GM18505 (cell line): Measurements from ENCODE around the gene ARMH3.
"Not testable (repeated sequence)": the region's sequence is repeated elsewhere in the genome, so short reads cannot be mapped to it uniquely, and the experiment has no call there.

Experiments used
- ATAC-seq: cut with Tn5 transposase; IDR thresholded peaks from one replicate; pipeline ENCODE4 v1.9.1; 2021; ENCODE audit not compliant: unreplicated experiment
- POLR2A ChIP-seq: IDR thresholded peaks from 4 replicates; pipeline ENCODE4 v1.6.1; 2011; ENCODE audit warnings: borderline replicate concordance; ENCODE audit not compliant: insufficient read depth, insufficient read length; ENCODE audit errors: extremely low read depth

Gene ARMH3

GRCh38 chr10:101993651-101994200 lies 62.2 kb downstream of the ARMH3 start:
- no peak for ATAC-seq
- TF ChIP-seq POLR2A = no peak

GRCh38 chr10:101993221-101993620 lies 62.8 kb downstream of the ARMH3 start:
- no peak for TF ChIP-seq POLR2A
- no peak for ATAC-seq

DNA sequence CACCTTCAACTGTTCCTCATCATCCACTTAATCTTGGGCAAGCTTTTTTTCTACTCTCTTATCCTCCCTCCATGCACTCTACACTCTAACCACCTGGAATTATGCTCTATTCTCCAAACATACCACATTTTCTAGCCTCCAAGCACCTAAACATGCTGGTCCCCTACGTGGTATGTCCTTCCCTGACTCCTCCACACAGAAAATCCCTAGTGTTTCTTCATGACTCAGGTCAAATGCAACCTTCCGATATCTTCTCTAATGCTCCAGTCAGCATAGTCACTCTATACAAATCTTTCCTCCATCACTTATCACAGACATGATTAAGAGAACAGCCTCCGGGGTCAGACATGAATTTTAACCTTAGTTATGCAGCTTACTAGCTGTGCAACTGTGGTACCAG lies 68.8 kb downstream of the ARMH3 start:
- no peak for TF ChIP-seq POLR2A
- ATAC-seq = no peak

DNA sequence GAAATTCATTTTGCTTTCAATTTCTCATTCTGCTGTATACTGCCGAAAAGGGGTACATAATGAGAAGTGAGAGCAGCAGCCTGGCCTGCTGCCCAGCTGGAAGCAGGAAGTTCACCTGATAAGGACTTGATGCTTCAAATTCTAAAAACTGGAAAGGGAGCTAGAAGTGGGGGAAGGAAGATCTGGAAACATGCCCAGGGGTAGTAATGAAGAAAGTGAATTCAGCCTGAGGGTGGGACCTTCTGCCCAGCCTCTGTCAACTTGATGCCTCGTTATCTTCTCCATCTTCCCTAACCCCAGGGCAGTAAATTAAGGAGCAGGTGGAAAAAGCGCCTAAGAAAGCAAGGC lies 69.4 kb downstream of the ARMH3 start:
- TF ChIP-seq POLR2A = no peak
- ATAC-seq = no peak

- ATAC-seq = not testable (repeated sequence)
These were observed 75.3 kb downstream of the ARMH3 start for GRCh38 chr10:101980677-101981076.

GRCh38 chr10:101974091-101974971 lies 81.6 kb downstream of the ARMH3 start:
- TF ChIP-seq POLR2A = no peak
- ATAC-seq = no peak

- no peak for ATAC-seq
- TF ChIP-seq POLR2A = no peak
These were observed 83.2 kb downstream of the ARMH3 start for GRCh38 chr10:101972761-101973160.

- ATAC-seq = no peak
- no peak for TF ChIP-seq POLR2A
These were observed 86.5 kb downstream of the ARMH3 start for GRCh38 chr10:101969412-101969922.

DNA sequence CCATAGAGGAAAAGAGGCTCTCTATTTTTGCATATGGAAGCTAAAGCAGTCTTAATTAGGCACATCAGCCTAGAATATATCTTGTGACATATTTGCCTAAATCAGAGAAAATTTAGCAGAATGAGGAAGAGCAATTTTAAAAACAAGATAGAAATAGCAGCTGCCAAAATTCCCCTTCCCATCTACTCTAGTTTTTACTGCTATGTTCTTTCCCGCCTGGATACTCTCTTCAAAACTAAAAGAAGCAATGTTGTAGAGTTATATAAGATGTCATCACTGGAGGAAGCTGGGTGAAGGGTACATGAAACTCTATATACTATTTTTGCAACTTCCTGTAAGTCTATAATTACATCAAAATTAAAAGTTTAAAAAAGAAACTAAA lies 87.0 kb downstream of the ARMH3 start:
- TF ChIP-seq POLR2A = no peak
- ATAC-seq = no peak

DNA sequence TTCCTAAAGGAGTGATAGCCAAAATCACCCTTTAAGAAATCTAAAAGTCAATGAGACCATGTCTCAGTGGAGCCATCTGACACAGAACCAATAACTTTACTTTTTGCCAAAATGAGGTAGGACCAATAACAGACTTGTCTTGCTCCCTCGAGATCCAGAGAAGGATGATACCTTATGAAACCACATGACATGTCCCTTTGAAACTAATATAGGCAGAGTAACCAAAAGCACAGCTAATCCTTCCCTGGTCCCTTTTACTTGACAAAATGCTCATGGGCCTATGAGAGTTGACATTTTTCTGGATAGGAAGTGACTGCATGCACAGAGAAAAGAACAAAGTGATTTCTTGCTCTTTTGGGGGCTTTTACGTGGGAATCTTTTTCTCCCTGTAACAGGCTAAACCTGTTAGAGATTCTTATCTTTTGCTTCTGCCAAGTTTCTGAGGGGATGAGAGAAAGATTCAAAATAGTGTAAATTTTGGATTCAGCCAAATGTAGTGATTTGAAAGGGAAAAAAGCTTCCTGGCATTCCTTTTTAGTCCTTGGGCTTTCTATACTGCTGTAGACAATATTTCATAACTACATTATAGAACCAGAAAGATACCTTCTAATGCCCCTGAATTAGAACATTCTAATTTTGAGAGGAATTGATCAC lies 87.6 kb downstream of the ARMH3 start:
- ATAC-seq = no peak
- TF ChIP-seq POLR2A = no peak

DNA sequence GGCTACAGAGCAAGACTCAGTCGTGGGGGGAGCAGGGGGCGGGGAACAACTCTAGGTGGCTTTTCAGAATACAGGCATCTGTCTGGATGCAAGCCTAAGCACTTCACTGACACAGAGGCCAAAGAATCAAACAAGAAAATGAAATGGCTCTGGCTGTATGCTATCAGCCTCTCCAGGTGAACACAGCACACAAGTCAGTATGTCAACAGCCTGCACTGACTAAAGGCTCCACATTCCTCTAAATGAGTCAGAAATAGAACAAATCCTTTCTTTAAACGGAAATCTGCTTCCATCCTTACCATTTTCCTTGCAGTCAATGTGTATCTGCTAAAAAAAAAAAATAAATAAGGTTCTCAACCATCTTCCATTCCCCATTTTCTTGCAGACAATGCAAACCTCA lies 88.3 kb downstream of the ARMH3 start:
- TF ChIP-seq POLR2A = no peak
- ATAC-seq = no peak

GRCh38 chr10:101967119-101967518 lies 88.9 kb downstream of the ARMH3 start:
- no peak for ATAC-seq
- no peak for TF ChIP-seq POLR2A

DNA sequence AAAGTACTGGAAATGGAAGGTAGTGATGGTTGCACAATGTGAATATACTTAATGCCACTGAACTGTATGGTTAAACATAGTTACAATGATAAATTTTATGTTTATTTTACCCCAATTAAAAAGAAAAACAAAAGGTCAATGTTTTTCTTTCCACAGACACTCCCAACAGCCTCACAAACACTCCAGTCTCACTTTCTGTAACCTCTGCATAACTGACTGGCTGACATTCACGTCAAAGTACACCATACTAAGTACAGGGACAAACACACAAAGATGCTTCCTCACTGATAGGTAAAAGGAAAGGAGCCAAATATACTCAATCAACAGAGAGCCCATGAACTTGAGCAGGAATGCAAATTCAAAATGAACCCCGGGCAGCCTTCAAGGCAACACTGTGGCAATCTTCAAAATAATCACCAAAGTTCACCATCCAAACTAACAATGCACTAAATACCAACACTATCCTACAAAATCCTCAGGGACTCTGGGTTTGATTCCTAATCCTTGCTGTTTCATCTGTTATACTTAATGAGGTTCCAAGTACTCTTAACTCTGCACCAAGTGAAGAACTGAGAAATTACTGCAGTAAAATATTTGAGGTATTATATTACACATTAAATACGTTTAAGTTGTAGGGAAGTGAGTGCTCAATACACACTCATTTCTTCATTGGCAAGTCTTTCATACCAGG lies 90.8 kb downstream of the ARMH3 start:
- no peak for ATAC-seq
- TF ChIP-seq POLR2A = no peak
